T-helper 1 cell treated with Interleukin-12 subunit alpha and Interleukin-12 subunit beta and Interleukin-4 antibody, amounts not matched to agents 30 μg/mL and 1 μg/mL, for 36 hours (primary cell): ENCODE data around the gene SAMSN1.
"Not testable (repeated sequence)": the region's sequence is repeated elsewhere in the genome, so short reads cannot be mapped to it uniquely, and the experiment has no call there.

Source experiments
- H3K27ac Mint-ChIP-seq: one replicate; pipeline ENCODE4 v1.8.0; 2021; ENCODE audit warnings: mild to moderate bottlenecking, mixed read lengths
- H3K27me3 Mint-ChIP-seq: one replicate; pipeline ENCODE4 v1.8.0; 2021; ENCODE audit warnings: low read depth, mixed read lengths
- H3K36me3 Mint-ChIP-seq: one replicate; pipeline ENCODE4 v1.8.0; 2021; ENCODE audit warnings: low read depth, mixed read lengths
- H3K4me1 Mint-ChIP-seq: one replicate; pipeline ENCODE4 v1.8.0; 2021; ENCODE audit warnings: low read depth, mixed read lengths
- H3K4me3 Mint-ChIP-seq: one replicate; pipeline ENCODE4 v1.8.0; 2021; ENCODE audit warnings: mild to moderate bottlenecking, moderate library complexity, mixed read lengths
- H3K9me3 Mint-ChIP-seq: one replicate; pipeline ENCODE4 v1.8.0; 2021; ENCODE audit warnings: mixed read lengths

SAMSN1 gene

DNA sequence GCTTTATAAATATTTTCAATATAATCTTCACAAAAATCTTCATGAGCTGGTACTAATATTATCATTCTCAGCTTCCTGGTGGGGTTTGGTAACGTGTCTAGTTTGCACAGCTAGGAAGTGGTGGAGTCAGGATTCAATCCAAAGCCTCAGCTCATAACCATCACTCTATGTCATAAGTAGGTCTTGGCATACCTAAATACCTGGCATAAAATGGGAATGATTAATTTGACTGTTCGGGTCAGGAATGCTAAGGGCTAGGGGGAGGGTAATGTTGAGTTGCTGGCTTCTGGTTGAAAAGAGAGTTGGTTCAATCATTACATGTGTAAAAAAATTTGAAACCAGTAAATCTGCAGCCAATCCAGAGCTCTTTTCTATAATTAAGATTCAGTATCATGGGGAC is 5.6 kb upstream of the SAMSN1 start:
- Mint-ChIP-seq H3K27me3 (no peaks in the 10 kb centered on the region), H3K9me3 (peaks cover 5% of the 10 kb centered on the region), H3K4me3 (no peak overlapping the region), H3K27ac (no peak overlapping the region), H3K4me1 (peaks cover 59% of the 10 kb centered on the region), H3K36me3 (peaks cover 7% of the 10 kb centered on the region)

DNA sequence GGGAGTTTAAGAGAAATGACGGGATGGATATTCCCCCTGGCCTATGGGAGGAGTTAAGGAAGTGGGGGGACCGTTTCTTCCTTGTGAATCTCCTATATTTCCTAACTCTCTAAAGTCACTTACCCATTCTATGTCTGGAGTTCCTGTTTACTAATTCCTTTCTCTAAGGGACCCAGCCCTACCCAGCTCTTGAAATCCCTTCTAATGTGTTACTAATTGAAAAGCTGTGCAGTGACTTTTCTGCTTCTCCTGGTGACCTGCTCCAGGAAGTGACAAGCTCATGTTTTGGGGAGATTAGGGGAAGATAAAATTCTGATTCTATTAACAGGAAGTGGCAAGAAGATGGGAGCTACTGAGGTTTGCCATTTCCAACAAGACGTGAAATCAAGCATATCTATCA is 4.0 kb upstream of the SAMSN1 start:
- H3K4me1 Mint-ChIP-seq: peaks cover 51% of the 10 kb centered on the region
- peak overlapping the region; percentile 46 for H3K4me3 Mint-ChIP-seq

DNA sequence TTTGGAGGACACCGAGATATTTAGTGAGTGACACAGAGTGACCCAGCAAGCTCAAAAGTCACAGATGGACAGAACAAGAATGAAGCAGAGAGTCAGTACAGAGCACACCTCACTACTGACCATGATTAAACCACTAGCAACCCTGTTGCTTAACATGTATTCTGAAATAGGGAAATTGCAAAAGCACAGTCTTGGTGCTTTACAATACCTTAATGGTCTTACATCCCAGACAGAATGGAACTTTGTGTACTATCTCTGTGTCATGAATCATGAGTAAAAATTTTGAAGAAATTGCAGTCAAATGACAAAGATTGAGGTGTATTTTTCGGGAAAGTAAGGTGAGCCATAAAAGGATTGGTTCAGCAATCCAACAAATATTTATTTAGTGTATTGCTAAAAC is 2.7 kb upstream of the SAMSN1 start:
- peaks cover 17% of the 10 kb centered on the region for H3K36me3 Mint-ChIP-seq
- no peaks in the 10 kb centered on the region for H3K27me3 Mint-ChIP-seq
- H3K27ac Mint-ChIP-seq: peak overlapping the region; percentile 26
- H3K4me3 Mint-ChIP-seq: peak overlapping the region; percentile 6
- peaks cover 5% of the 10 kb centered on the region for H3K9me3 Mint-ChIP-seq
- H3K4me1 Mint-ChIP-seq: peaks cover 47% of the 10 kb centered on the region

More for the DNA sequence above, 4.0 kb upstream of the SAMSN1 start:
- H3K27ac Mint-ChIP-seq: peak overlapping the region; percentile 79
- H3K9me3 Mint-ChIP-seq: peaks cover 5% of the 10 kb centered on the region
- H3K27me3 Mint-ChIP-seq: no peaks in the 10 kb centered on the region
- H3K36me3 Mint-ChIP-seq: peaks cover 9% of the 10 kb centered on the region

DNA sequence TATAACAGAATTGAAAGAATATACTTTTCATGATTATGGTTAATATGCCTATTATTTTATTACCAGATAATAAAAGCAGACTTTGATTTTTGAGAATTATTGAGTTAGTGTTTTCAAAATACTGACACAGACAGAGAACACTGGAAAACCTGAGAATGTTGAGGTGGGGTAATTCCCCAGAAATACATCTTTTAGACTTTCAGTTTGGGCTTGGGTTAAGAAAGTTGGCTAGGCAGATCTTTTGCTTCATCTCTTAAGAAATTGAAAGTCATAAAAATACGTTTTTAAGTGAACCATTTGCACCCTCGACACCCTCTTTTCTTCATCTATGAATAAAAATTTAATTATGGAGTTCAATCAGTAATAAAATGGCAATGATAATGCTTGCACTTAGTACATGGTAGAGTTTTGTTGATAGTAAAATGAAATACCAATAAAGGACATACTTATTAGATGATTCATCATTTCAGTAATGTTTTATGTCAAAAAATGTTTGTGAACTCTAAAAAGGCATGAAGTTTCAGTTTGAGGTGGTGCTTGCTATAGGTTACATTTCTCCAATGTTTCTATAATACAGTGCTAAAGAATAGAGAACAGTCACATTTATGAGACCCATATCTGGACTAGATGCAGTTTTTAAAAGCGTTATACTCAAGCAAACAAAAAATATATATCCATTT is 1.9 kb upstream of the SAMSN1 start:
- H3K4me3 Mint-ChIP-seq: peak overlapping the region; percentile 53
- H3K27ac Mint-ChIP-seq: peak overlapping the region; percentile 93
- H3K36me3 Mint-ChIP-seq: peaks cover 18% of the 10 kb centered on the region
- peaks cover 50% of the 10 kb centered on the region for H3K4me1 Mint-ChIP-seq
- H3K27me3 Mint-ChIP-seq: no peaks in the 10 kb centered on the region
- peaks cover 5% of the 10 kb centered on the region for H3K9me3 Mint-ChIP-seq

DNA sequence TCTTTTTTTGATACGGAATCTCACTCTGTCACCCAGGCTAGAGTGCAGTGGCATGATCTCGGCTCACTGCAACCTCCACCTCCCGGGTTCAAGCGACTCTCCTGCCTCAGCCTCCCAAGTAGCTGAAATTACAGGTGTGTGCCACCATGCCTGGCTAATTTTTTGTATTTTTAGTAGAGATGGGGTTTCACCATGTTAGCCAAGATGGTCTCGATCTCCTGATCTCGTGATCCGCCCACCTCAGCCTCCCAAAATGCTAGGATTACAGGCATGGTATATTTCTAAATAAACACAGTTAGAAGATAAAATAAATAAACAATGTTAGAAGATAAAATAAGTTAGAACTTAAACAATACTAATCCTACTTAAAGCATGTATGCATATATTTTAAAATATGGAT is 604 bp upstream of the SAMSN1 start:
- not testable (repeated sequence) for H3K27me3 Mint-ChIP-seq, H3K9me3 Mint-ChIP-seq, H3K4me3 Mint-ChIP-seq, H3K27ac Mint-ChIP-seq
- Mint-ChIP-seq H3K4me1 (peaks cover 55% of the 10 kb centered on the region), H3K36me3 (peaks cover 24% of the 10 kb centered on the region)

DNA sequence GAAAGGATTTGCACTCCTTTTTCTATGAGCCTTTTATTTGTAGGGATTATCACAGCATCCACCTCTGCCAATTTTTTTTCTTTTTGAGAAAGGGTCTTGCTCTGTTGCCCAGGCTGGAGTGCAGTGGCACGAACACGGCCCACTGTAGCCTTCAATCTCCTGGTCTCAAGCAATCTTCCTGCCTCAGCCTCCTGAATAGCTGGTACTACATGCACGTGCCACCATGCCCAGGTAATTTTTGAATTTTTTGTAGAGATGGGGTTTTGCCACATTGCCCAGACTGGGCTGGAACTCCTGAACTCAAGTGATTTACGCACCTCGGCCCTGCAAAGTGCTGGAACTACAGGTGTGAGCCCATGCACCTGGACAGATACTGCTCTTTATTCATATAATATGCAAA is 2.1 kb downstream of the SAMSN1 start:
- H3K4me1 Mint-ChIP-seq: peaks cover 56% of the 10 kb centered on the region

DNA sequence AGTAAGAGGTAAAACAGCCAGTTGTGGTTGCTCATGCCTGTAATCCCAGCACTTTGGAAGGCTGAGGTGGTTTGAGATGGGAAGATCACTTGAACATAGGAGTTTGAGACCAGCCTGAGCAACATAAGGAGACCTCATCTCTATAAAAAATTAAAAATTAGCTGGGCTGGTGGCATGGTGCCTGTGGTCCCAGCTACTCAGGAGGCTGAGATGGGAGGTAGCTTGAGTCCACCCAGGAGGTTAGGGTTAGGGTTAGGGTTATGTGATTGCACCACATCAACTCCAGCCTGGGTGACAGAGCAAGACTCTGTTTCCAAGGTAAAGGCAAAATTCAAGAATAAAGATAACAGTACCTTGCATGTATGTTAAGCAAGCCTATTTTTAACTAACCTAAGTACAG is 3.5 kb downstream of the SAMSN1 start:
- H3K27ac Mint-ChIP-seq: peak overlapping the region; percentile 77
- H3K27me3 Mint-ChIP-seq: no peaks in the 10 kb centered on the region
- H3K36me3 Mint-ChIP-seq: peaks cover 46% of the 10 kb centered on the region
- peaks cover 57% of the 10 kb centered on the region for H3K4me1 Mint-ChIP-seq
- peaks cover 12% of the 10 kb centered on the region for H3K9me3 Mint-ChIP-seq
- H3K4me3 Mint-ChIP-seq: peak overlapping the region; percentile 93

More for the DNA sequence above, 2.1 kb downstream of the SAMSN1 start:
- Mint-ChIP-seq H3K4me3 (peak overlapping the region; percentile 94), H3K27ac (peak overlapping the region; percentile 90), H3K36me3 (peaks cover 40% of the 10 kb centered on the region), H3K9me3 (peaks cover 9% of the 10 kb centered on the region), H3K27me3 (no peaks in the 10 kb centered on the region)

DNA sequence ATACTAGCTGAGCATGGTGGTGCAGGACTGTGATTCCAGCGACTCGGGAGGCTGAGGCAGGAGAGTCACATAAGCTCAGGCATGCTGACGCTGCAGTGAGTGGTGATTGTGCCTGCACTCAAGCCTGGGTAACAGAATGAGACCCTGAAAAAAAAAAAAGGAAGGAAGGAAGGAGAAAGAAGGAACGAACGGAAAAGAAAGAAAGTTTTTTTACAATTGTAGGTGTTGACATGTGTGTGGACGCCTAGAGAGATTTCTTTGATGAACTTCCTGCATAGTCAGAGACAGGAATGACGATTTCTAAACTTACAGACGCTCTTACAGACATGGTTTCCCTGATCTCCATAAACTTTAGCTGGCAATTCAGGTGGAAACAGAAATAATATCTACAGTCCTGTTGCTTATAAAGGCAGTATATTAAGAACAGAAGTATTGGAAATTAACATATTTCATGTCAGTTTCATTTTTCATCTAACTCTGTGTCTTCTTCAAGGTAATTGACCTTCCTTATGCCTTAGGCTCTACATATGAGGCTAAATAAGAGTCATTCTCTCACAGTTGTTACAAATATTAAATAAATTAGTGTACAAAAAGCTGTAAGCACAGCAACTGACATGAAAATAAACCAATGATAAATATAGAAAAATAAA is 4.1 kb downstream of the SAMSN1 start:
- H3K36me3 Mint-ChIP-seq: peaks cover 51% of the 10 kb centered on the region
- no peaks in the 10 kb centered on the region for H3K27me3 Mint-ChIP-seq
- peaks cover 57% of the 10 kb centered on the region for H3K4me1 Mint-ChIP-seq
- H3K9me3 Mint-ChIP-seq: peaks cover 16% of the 10 kb centered on the region
- peak overlapping the region; percentile 94 for H3K27ac Mint-ChIP-seq
- peak overlapping the region; percentile 93 for H3K4me3 Mint-ChIP-seq

DNA sequence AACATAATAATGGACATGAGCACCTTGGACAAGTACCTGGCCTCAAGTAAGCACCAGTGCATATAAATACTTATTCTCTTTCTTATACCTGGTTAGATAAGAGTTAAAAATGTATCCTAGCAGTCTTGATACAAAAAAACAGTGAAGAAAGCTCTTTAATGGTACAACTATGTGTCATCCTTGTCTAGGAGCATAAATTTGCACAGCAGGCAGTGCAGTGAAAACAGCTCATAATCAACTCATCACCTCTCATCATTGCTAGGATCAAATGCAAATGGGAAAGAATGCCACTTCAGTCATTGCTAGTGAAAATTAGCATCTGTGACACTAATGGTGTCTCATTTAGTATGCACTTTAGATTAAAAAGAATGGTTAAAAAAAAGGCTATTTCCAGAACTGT is 7.6 kb downstream of the SAMSN1 start:
- Mint-ChIP-seq H3K4me3 (peak overlapping the region; percentile 30), H3K27ac (no peak overlapping the region), H3K27me3 (no peaks in the 10 kb centered on the region), H3K4me1 (peaks cover 73% of the 10 kb centered on the region), H3K36me3 (peaks cover 71% of the 10 kb centered on the region), H3K9me3 (peaks cover 34% of the 10 kb centered on the region)

DNA sequence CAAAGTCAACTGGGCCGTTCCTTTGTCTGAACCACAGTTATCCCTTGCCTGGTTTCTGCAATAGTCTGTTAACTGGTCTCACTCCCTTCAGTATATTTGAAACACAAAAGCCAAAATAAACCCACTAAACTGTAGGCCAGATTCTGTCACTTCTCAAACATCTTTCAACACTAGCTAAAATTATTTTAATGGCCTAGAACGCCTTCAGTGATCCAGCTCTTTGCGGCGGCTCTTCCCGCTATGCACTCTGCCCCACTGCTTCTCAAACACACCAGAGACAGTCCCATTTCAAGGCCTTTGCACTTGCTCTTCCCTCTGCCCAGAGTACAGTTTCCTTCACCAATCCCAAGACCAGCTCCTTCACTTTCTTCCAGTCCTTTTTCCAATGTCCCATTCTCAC is 9.2 kb downstream of the SAMSN1 start:
- peaks cover 72% of the 10 kb centered on the region for H3K4me1 Mint-ChIP-seq
- peaks cover 34% of the 10 kb centered on the region for H3K9me3 Mint-ChIP-seq
- H3K27me3 Mint-ChIP-seq: no peaks in the 10 kb centered on the region
- peaks cover 70% of the 10 kb centered on the region for H3K36me3 Mint-ChIP-seq
- peak overlapping the region; percentile 24 for H3K4me3 Mint-ChIP-seq
- peak overlapping the region; percentile 28 for H3K27ac Mint-ChIP-seq

DNA sequence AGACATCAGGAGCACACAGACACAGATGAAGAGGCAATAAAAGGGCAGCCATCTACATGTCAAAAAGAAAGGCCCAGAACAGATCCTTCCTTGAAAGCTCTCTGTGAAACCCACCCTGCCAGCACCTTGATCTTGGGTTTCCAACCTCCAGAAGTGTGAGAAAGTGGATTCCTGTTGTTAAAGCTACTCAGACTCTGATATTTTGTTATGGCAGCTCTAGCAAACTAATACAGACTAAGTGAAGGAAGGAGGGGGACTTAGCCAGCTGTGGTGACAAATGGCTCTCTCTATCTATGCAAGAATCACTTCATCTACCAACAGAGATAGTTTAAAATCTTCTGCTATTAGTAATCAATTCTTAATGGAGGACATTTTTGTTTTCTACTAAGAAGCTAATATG is 10.4 kb downstream of the SAMSN1 start:
- Mint-ChIP-seq H3K4me3 (peak overlapping the region; percentile 23), H3K36me3 (peaks cover 66% of the 10 kb centered on the region), H3K27ac (peak overlapping the region; percentile 95), H3K27me3 (no peaks in the 10 kb centered on the region), H3K4me1 (peaks cover 68% of the 10 kb centered on the region), H3K9me3 (peaks cover 34% of the 10 kb centered on the region)

DNA sequence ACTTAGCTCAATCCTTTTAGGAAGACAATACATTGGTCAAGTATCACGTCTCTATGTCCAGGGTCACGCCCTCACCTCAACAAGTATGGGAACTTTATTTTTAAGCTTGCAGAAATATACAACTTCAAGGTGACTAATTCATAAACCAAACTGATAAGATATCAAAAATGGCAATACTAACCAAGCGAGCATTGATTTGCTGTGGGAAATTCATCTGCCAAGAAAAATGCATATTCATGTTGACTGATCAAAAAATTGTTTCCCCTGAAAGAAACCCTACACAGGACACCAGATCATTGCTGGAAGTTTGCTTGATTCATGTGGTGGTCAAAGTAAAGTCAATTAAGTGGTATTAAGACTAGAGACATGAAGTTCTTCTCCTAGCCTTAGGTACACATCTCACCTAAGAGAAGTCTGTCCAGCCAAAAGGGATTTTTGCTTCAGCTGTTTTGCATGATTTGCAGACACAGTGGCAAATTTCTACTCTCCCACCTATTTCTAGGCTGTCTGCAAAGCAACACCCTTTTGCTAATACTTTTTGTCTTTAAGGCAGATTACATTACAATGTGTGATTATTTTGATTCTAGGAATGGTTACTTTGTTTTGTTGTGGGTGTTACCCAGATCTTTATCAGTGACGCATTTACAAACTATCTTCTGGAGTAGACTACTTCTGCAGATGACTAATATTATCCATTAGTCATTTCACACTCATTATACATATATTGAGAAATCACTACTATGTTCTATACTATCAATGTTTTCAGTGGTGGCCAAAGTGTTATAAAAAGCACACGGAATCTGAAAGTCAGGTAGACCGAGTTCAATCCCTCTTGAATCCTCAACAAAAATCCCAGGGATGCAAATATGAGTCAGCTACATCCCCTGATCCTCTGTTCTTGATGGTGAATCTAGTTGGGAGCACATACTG is 12.4 kb downstream of the SAMSN1 start:
- H3K36me3 Mint-ChIP-seq: peaks cover 57% of the 10 kb centered on the region
- H3K4me1 Mint-ChIP-seq: peaks cover 63% of the 10 kb centered on the region
- H3K9me3 Mint-ChIP-seq: peaks cover 24% of the 10 kb centered on the region
- H3K4me3 Mint-ChIP-seq: peak overlapping the region; percentile 85
- peak overlapping the region; percentile 95 for H3K27ac Mint-ChIP-seq
- H3K27me3 Mint-ChIP-seq: no peaks in the 10 kb centered on the region

DNA sequence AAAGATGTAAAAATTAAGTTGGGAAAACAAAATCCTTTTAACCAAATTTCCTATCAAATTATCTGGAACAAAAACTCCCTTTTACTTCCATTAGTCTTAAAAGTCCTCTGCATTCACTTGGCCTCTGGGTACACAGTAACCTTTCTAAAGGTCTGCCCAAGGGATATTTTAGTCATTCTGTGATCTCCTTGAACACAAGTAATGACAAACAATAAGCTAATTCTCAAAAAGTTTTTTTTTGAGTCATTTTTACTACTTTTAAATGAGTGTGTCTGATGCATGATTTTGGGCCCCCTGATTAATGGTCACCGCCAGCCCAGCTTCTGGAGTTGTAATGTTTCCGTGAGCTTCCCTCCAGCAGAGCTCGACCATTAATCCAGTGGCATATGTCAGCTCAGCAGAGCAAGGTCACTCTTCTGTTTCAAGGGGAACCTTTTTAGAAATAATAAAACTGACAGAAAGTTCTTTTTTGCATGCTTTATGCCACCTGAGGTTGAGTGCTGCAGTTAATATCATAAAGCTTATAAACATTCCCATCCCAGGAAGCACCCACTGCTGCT is 14.3 kb downstream of the SAMSN1 start:
- Mint-ChIP-seq H3K4me1 (peaks cover 62% of the 10 kb centered on the region), H3K27me3 (no peaks in the 10 kb centered on the region), H3K36me3 (peaks cover 49% of the 10 kb centered on the region), H3K27ac (peak overlapping the region; percentile 71), H3K4me3 (peak overlapping the region; percentile 50), H3K9me3 (peaks cover 16% of the 10 kb centered on the region)

DNA sequence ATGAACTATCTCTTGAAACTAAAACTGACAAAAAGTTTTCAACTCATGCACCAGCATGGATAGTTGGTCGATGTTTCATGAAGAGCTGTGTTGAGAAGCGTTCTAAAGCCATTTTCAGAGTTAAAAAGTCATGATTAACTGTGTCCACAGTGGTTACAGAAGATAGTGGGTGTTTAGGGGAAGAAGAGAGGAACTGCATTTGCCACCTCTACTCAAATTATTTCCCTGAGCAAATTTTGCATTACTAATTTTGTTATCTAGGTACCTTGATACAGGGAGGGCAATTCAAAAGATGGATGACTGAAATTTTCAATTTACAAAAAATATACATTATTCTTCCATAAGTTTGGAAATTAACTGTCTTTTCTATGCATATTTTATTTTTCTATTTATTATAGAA is 15.5 kb downstream of the SAMSN1 start:
- no peak overlapping the region for H3K4me3 Mint-ChIP-seq
- peaks cover 67% of the 10 kb centered on the region for H3K4me1 Mint-ChIP-seq
- peak overlapping the region; percentile 47 for H3K27ac Mint-ChIP-seq
- H3K27me3 Mint-ChIP-seq: no peaks in the 10 kb centered on the region
- peaks cover 42% of the 10 kb centered on the region for H3K36me3 Mint-ChIP-seq
- H3K9me3 Mint-ChIP-seq: peaks cover 10% of the 10 kb centered on the region
